Measurements from ENCODE around the gene LIPH. TPM values are rescaled to one million over a fixed set of nuclear protein-coding genes. Genes with fewer than 3 reads are reported as not detected.
"Not testable (repeated sequence)": the region's sequence is repeated elsewhere in the genome, so short reads cannot be mapped to it uniquely, and the experiment has no call there.

The LIPH gene
- polyA plus RNA-seq, 1 donor: 0.27 TPM

- DNase-seq (ENCODE audit: low read depth): no peak
These were observed 63.9 kb downstream of the LIPH start for GRCh38 chr3:185488465-185488864.

GRCh38 chr3:185486394-185486793, 66.0 kb downstream of the LIPH start:
- DNase-seq (ENCODE audit: low read depth): no peak

- DNase-seq (ENCODE audit: low read depth): no peak
These were observed 68.1 kb downstream of the LIPH start for GRCh38 chr3:185484296-185484695.

GRCh38 chr3:185479373-185479945, 72.9 kb downstream of the LIPH start:
- no peak for DNase-seq (ENCODE audit: low read depth)

- no peak for DNase-seq (ENCODE audit: low read depth)
These were observed 75.1 kb downstream of the LIPH start for GRCh38 chr3:185477316-185477715.

- DNase-seq (ENCODE audit: low read depth): not testable (repeated sequence)
These were observed 77.5 kb downstream of the LIPH start for GRCh38 chr3:185474922-185475321.

- no peak for DNase-seq (ENCODE audit: low read depth)
These were observed 79.0 kb downstream of the LIPH start for GRCh38 chr3:185473290-185473815.

- no peak for DNase-seq (ENCODE audit: low read depth)
These were observed 82.1 kb downstream of the LIPH start for GRCh38 chr3:185470323-185470722.

- DNase-seq (ENCODE audit: low read depth): no peak
These were observed 82.8 kb downstream of the LIPH start for GRCh38 chr3:185469542-185469941.

GRCh38 chr3:185466123-185466522, 86.3 kb downstream of the LIPH start:
- DNase-seq (ENCODE audit: low read depth): not testable (repeated sequence)

- no peak for DNase-seq (ENCODE audit: low read depth)
These were observed 86.9 kb downstream of the LIPH start for GRCh38 chr3:185465471-185465870.

GRCh38 chr3:185460719-185461350, 91.6 kb downstream of the LIPH start:
- DNase-seq (ENCODE audit: low read depth): no peak

- no peak for DNase-seq (ENCODE audit: low read depth)
These were observed 92.1 kb downstream of the LIPH start for GRCh38 chr3:185460309-185460708.

- DNase-seq (ENCODE audit: low read depth): no peak
These were observed 95.0 kb downstream of the LIPH start for GRCh38 chr3:185457376-185457775.

Other genes starting within 250 kb of the LIPH start
- 12.1 TPM for gene MAP3K13, start 189.5 kb downstream of the LIPH start, polyA plus RNA-seq (ENCODE audit: insufficient read length)
- 16.8 TPM for gene TMEM41A, start 53.6 kb downstream of the LIPH start, polyA plus RNA-seq (ENCODE audit: insufficient read length)
- gene SENP2, start 33.7 kb upstream of the LIPH start, polyA plus RNA-seq (ENCODE audit: insufficient read length): 36.3 TPM